NCI-H2029 treated with DMSO at 0.1 percent for 48 hours (cell line): ENCODE measurements around the gene MYBPC1.
"Not testable (repeated sequence)": the region's sequence is repeated elsewhere in the genome, so short reads cannot be mapped to it uniquely, and the experiment has no call there.

Experiments used
- DNase-seq: peaks from one replicate; lab custom pipeline; 2025; lab: John Stamatoyannopoulos, UW

Gene MYBPC1

DNA sequence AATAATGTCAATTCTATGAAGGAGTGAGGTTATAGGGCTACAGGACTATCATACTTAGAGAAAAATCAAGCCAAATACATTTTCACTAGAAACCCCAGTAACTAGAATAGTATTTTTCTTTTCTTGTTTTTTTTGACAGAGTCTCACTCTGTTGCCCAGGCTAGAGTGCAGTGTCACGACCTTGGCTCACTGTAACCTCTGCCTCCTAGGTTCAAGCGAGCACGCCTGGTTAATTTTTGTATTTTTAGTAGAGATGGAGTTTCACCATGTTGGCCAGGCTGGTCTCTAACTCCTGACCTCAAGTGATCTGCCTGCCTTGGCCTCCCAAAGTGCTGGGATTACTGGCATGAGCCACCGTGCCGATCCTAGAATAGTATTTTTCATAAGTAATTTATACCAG is 139.7 kb downstream of the MYBPC1 start:
- not testable (repeated sequence) for DNase-seq
